ENCODE measurements around the gene FHIP2A.
"Not testable (repeated sequence)": the region's sequence is repeated elsewhere in the genome, so short reads cannot be mapped to it uniquely, and the experiment has no call there.

DNA sequence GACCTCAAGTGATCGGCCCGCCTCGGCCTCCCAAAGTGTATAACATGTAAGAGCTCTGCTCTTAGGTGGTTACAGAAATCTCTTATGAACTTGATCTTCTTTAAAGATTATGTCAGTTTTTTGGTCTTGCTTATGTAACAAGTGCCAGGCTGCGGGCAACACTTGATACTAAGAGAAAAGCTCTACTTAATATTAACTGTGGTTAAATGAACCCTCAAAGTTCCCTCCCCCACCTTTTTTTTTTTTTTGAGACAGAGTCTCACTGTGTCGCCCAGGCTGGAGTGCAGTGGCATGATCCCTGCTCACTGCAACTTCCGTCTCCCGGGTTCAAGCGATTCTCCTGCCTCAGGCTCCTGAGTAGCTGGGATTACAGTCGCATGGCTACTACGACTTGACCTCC, 25.9 kb downstream of the FHIP2A start:
- TF ChIP-seq, protein P1, sequence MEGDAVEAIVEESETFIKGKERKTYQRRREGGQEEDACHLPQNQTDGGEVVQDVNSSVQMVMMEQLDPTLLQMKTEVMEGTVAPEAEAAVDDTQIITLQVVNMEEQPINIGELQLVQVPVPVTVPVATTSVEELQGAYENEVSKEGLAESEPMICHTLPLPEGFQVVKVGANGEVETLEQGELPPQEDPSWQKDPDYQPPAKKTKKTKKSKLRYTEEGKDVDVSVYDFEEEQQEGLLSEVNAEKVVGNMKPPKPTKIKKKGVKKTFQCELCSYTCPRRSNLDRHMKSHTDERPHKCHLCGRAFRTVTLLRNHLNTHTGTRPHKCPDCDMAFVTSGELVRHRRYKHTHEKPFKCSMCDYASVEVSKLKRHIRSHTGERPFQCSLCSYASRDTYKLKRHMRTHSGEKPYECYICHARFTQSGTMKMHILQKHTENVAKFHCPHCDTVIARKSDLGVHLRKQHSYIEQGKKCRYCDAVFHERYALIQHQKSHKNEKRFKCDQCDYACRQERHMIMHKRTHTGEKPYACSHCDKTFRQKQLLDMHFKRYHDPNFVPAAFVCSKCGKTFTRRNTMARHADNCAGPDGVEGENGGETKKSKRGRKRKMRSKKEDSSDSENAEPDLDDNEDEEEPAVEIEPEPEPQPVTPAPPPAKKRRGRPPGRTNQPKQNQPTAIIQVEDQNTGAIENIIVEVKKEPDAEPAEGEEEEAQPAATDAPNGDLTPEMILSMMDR (IDR thresholded peaks at IDR 0.05; ENCODE audit: low read length): not testable (repeated sequence)
- not testable (repeated sequence) for TF ChIP-seq EZH2 (IDR thresholded peaks at IDR 0.05; ENCODE audit: borderline replicate concordance, low read length)
